NCI-H748 treated with DMSO at 0.1 percent for 48 hours (cell line): ENCODE results near the gene MYCBP2.

ENCODE experiments used
- DNase-seq: peaks from one replicate; lab custom pipeline; 2025; lab: John Stamatoyannopoulos, UW

MYCBP2 gene

DNA sequence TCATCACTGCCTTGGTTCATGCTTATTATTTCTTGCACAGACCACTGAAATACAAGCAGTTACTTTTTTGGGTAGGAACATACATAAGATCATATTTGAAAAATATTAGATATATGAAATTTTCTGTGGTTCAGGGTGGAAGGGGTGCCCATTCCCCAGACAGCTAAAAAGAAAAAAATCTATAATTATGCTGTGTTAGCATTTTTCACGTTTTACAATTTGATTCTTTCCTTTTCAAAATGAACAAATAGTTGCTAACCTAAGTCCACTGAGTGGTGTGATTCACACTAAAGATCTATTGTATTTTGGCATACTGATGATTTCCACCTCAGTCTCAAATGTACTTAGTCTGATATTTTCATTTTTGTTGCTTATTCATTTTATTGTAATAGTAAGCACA, 233.2 kb downstream of the MYCBP2 start:
- DNase-seq = no peak

DNA sequence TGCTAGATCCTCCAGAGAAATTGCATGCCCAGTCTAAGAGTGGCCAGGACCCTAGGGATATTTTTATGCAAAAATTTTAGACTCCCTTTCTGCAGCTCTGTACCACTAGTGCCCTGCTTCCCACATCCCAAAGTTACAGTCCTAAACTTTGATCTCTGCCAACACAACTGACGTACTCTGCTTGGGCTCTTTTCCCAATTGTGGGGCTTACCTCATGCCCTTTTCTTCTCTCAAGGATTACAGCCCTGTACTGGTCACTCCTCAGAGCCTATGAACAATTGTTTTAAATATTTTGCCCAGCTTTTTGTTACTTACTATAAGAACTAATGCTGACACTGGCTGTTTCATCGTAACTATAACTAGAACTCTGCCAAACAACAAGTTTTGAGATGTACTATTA, 242.1 kb downstream of the MYCBP2 start:
- no peak for DNase-seq

DNA sequence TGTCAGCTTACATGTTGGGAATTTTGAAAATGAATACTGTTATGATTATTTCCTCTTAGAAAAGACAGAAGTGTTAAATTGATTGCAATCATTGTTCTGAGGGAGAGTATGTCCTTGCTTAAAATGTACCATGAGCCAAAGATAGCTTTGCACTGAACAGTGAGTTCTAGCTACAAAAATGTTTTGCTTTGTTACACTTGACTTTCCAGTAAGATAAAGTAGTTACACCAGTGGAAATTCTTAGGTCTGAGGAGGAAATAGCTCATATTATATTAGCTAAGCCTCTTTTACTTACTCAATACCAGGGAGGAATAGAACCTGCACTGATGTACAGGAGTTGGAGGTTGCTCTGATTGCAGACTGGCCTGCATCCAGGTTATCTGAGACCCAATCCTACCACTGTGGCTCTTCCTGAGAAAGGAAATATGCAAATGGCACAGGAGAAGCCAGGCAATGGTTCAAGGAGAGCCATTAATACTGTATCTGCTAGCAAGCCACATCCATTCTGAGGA, 246.9 kb downstream of the MYCBP2 start:
- DNase-seq = no peak

DNA sequence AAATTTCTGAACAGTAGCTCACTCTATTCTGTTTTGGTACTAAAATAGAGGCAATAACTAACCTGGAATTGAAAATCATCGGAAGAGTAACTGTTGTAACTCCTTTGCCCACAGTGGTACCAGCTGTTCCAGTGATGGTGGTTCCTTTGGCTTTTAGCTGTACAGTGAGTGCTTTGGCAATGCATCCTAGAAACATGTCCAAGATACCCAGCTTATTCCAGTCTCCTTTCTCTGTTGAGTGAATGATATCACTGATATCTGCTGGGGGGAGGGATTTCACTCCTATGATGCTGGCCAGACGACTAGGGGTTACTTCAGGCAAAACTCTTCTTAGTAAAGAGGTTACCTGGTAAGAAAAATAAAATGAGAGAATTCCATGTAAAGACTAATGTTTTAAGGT, 259.4 kb downstream of the MYCBP2 start:
- DNase-seq = no peak

DNA sequence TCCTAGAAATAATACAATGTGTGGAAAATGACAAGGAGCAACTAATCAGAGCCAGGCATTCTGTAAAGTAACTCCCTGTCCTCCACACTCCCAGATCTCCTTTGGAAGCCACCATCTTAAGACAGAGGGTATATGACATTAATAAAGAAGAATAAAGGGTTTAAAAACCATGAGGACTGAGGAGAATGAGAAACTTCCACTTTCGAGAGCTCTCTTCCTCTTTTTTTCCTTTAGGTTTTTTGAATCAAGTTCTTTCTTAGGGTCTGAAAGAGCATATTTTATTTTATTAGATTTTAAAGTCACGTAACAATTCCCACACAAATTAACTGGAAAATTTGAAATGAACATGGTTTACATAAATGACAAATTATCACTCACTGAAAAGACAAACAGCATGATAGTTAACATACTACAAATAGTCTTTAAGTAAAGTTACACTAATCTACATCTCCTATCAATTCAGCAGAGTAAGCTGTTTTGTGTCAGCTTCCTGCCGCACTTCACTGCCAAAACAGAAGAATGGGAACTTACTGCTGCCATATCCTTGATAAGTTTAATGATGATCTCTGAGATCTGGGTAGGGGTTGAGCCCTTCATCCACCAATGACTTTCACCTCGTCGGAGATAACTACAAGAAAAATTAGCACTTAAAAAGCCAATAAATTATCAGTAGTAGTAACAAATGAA, 261.3 kb downstream of the MYCBP2 start:
- no peak for DNase-seq

DNA sequence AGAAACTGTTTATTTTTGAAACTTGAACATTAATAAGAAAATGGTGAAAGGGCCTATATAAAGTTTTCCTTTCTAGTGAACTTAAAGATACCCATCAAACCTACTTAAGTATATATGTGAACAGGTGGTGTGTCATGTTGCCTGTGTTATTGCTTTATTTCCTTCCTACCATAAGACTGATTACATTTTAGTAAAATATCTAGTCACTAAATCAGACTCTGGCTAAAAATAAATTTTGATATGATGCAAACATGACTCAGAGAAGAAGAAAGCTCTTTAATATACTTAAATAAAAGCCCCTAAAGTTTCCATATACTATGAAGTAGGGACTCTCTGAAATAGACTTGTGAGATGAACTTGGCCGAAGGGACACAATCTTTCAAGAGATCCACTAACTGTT, 264.8 kb downstream of the MYCBP2 start:
- no peak for DNase-seq

DNA sequence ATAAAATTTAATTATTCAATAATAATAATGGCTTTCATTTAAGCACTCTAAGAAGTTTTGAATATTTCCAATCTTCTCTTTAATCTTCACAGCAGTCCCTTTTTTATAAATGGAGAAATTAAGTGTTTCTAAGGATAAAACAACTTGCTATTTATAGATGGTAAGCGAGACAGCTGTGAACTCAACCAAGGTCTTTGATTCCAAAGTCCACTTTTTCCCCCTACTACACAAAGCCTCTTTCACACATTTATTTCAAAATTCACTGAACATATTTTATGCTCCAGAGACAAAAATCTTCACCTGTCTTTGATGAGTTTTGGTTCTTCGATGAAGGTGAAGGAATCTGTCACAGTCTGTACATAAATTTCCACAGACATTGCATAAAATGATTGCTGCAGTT, 265.5 kb downstream of the MYCBP2 start:
- DNase-seq = no peak

DNA sequence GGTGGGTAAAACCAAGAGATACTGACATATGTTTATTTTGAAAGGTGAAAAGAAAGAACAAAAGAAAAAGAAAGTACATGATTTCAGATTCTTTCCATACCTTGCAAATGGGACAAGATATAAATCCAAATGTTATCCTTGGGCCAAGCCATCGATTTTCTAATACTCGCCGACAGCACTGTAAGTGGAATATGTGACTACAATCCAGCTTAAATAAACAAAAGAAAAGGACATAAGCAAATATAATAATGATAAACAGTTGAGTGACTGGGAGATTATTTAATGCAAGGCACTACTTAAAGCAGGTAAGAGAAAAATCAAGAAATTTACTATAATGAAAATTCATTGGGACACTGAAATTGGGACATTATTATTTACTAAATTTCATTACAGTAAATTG, 270.0 kb downstream of the MYCBP2 start:
- DNase-seq = no peak

DNA sequence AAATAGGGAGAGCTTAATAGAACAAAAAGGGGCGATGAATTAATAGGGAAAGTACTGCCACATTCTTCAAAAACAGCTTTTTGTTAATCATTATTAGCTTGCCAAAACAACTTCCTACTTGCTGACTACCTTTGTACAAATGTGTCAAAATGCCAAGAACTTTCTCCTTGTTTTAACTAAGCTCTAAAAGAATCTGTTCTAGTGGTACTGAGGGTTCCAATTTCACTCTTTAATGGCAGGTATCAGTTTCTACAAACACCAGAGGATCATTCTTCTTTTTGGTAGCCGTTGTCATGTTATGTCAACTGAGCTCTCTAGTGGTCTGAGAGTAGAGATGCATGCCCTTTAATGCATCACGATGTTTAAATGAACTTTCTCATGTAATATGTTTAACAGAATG, 270.5 kb downstream of the MYCBP2 start:
- no peak for DNase-seq

DNA sequence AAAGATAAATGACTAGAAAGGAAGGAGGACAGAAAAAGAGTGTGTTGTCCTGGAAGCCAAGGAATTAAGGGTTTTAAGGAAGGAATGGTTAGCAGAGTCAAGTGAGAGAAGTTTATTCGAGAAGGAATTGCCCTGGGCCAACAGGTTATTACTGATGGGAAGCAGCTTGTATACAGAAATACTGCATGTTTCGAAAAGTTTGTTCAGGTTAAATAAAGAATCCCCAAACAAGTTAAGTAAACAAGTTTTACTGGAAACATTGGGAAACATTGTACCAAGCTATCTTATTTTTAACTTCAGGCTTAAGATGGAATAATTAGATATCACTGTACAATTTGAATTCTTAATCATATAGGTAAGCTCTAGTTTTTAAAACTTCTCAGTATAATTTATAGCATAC, 271.7 kb downstream of the MYCBP2 start:
- no peak for DNase-seq

DNA sequence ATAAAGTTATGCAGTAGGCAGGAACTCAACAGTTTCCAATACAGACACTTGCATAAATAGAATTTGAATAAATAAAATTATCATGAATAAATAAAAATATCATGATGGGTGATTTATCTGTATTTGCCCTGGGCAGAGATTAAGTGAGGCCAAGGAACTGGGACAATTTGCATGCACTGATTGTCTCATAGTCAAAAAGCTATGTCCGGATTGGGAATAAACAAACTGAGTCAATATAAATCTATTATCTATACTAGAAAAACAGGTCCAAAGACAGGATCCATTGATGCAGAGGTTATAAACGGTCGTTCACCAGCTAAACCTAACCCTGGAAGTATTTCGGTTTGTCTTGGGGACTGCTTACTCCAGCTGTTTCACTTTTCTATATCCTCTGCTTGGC, 273.7 kb downstream of the MYCBP2 start:
- DNase-seq = no peak

DNA sequence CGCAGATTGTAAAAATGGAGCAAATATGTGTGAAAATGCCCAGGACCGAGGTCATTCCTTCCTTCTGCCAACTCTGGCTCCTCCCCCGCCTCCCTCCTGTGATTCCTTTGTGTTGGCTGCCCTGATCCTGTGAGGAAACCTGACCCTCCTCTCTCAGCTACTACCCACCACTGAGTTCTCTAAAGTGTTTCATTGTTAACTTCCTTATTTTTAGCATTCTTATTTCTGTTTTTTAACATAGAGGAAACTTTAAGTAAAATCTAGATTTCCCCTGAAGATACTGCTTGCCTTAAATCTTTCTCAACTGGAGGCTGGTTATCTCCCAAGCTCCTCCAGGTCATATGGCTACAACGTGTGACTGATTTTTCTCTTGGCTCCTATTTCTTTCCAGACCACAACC, 278.2 kb downstream of the MYCBP2 start:
- no peak for DNase-seq

DNA sequence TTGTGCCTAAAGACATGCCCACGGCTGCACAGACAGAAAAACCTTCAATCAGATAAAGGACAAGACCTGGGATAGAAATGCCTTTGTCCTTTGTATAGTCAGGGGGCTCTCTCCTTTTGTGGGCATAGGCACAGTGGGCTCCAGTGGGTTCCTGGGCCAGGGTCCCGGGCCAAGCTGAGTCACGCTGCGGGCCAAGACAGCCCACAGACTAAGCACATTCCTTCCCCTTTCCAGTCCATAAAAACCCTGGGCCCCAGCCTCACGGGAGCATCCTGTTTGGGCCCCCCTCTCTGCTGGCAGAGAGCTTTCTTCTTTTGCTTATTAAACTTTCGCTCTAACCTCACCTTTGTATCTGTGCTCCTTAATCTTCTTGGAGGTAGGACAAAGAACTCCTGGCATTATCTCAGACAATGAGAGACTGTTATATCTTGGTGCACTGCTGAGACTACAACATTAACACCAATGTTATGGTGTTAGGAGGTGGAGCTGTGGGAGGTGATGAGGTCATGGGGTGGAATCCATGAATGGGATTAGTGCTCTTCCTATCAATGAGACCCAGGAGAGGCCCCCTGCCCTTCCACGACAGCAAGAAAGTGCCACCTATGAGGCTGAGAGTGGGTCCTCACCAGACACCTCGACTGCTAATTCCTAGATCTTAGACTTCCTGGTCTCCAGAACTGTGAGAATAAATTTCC, 279.1 kb downstream of the MYCBP2 start:
- no peak for DNase-seq

DNA sequence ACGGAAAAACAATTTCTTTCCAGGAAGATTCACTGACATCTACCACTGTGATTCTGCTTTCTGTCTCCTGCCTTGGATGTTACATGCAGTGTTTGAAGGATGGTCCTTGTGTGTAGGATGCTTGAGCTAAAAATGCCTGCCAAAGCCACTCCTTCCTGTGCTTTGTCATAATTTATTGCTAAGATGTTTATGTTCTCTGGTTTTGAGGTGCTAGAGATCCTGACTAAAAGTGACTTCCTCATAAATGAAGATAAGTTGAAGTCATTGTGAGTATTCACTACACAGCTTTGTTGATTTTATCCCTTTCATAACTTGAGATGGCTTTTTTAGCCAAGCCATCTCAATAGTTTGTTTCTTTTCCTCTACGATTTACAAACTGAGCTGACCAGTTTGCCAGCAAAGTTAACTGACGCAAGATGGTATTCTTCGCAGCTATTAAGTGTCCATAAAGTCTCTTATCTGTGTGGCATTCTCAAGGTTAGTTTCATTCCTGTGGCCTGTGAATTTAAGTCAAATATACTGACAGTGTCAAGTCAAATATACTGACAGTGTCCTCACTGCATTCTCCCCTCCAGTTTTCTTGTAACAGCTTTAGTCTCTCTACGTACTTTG, 284.2 kb downstream of the MYCBP2 start:
- DNase-seq = no peak

DNA sequence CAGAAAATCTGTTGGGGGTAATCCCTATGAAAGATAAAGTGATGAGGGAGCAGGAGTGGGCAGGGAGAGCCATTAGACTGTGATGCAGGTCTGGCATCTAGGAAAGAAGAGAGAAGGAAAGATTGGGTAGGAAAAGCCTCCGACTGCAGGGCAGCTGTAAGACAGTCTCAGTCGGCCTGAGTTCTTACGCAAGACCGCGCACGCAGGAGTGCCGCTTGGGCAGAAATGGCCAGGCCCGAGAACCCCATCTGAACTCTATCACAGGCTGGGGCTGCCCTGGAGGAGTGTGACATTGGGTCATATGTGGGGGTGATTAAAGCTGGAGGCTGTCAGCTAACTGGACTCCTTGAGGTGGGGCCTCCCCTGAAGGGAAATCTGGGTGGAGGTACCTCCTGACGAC, 286.1 kb downstream of the MYCBP2 start:
- no peak for DNase-seq

DNA sequence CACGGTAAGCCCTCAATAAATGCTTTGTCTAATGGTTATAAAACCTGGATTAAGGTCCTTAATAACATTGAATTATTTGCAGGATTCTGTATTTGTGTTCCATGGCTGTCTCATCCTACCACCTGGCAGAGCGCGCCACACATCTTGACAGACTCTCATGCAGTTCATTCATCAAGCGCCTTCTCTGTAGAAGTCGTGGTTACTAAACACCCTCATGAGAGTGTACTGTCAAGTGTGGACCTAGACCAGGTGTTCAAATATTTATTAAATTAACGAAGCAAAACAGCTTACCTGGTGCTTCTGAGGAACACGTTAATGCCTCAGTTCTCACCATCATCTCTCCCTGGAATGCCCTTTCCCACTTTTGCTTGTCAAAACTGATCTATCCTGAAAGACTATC, 286.8 kb downstream of the MYCBP2 start:
- no peak for DNase-seq

DNA sequence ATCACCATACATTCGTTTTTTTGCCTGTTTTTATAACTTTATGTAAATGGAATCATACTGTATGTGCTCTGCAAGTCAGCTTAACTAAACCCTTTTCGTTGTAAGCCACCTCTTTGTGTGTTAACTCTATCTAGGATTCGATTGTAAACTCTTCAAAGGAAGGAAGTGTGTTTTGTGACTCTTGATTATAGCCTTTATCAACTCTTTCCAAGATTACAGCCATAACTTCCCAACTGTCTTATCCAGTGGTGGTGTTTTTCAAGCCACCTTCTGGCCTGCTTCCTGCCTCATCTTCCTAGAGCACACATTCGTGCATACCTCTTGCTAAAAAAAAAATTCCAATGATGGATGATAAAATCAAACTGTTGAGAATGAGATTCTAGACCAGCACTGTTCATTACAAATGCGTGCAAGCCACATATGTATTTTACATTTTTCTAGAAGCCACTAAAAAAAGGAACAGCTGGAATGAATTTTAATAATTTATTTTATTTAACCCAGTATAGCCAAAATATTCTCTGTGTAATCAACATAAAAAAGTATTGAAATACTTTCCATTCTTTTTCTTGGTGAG, 287.9 kb downstream of the MYCBP2 start:
- DNase-seq = no peak

DNA sequence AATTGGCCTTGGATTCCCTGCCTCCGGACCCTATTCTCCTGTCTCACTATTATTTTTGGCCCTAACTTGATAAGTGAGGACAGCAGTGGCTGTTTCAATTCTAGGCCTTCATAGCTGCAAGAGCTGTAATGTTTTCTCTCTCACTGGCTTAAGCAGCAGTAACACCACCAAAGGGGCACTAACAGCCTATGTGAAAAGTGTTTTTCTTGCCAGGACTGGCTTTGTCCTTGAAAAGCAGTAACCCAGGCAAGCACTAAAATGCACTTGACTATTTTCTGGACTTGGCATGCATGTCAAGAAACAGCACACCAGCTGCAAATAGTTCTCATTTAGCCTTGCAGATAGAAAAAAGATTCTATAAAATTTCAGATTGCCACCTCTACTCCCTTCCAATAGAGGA, 290.6 kb downstream of the MYCBP2 start:
- no peak for DNase-seq

DNA sequence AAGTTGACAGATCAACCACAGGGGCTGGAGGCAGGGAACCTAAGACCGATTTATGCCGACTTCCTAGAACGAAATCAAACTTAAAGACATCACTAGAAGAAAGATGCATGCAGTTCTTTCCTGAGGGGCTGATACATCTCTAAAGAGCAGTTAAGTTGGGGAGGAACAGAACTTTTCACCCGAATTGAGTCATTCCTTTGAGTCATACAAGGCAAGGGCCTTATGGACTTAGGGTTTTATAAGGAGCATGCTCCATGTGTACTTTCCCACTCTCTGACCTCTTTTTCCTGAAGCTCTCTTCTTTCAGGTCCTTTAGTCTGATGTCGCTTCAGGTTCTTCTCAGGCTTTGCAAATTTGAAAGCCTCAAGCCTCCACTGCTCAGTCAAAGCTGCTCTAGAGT, 292.0 kb downstream of the MYCBP2 start:
- DNase-seq = no peak

DNA sequence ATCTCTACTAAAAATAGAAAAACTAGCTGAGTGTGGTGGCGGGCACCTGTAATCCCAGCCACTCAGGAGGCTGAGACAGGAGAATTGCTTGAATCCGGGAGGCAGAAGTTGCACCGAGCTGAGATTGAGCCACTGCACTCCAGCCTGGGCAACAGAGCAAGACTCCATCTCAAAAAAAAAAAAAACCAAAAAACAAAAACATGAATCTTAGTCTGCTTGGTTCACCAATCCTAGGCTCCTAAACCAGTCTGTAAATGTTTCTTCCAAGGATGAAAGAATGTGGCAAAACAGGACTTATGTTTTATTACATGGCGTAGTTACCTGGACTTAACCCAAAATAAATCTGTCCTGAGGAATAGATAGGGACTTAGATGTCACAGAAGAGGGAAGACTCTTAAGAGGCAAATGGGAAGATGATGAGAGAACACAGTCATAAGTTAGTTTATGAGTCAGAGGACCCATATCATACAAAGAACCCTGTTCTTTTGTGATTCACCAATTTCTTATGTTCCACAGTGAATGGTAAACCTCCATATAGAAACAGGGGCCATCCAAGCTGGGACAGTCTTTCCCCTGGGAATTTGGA, 293.1 kb downstream of the MYCBP2 start:
- no peak for DNase-seq

DNA sequence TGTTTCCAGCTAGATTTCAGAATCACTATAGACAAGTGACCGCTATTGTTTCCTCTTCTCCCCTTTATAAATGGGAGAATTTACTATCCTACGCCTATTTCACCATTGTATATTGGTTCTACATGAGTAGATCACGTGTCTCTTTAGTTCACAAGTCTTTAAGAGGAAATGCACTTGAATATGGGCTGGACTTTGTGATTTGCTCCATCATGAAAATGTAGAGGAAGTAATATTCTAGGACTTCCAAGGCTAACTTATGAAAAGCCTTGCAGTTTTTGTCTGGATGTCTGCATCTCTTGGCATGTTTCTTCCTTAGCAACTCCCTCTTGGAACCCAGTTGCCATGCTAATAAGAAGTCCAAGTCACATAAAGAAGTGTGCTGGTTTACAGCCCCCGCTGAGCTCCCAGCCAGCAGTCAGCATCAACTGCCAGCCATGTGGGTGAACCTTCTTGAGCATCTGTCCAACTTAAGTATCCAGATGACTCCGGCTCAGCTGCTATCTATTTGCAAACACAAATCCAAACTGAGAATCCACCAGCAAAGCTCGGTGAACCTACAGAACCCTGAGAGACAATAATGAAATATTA, 295.1 kb downstream of the MYCBP2 start:
- no peak for DNase-seq

DNA sequence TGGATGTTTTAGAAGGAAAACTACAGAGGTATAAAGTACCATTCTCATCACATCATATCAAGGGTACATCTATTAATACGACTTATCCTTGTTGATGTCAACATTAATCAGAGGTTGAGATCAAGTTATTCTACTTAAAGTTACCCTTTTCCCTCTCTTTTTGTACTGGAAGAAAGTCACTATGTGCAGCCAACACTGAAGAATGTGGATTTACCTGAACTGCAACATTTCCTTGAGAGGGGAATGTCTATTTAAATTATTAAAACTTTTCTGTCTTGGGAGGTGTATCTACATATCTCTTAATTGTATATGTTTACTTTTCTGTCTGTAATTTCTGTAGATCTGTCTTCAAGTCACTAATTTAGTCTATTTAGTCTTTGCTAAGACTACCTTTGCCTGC, 297.5 kb downstream of the MYCBP2 start:
- no peak for DNase-seq
